Measurements from ENCODE around the gene MARCKS. TPM values are rescaled to one million over a fixed set of nuclear protein-coding genes. Genes with fewer than 3 reads are reported as not detected.

MARCKS gene
- polyA plus RNA-seq, 1 of the 3 experiments (the other 2 are of a cell fraction) = 61.4 TPM

DNA sequence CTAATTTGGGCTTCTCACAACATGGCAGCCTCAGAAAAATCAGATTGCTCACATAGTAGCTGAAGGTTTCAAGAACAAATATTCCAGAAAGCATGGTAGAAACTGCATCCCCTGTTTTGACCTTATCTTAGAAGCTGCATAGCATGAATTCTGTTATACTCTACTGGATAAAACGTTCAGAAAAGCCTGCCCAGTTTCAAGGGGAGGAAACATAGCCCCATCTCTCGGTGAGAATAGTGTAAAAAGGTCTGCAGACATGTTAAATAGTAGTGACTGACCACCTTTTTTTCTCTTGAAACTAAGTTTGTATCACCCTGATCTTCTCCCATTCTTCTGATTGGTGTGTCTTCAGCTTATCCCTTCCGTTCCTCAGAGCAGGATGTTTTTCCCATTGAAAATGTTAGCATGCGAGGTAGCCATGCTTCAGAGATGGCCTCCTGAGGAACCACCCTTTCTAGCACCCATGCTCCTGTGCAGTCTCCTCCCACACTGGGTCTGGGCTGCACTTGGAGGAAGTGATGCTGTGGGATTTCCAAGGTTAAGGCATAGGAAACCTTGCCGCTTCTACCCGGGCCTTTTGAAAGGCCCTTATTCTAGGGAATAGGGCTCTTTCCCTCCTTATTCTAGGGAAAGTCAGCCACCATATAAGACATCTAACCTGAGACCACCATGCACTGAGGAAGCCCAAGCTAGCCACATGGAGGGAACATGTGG lies 50.1 kb downstream of the MARCKS start:
- Histone ChIP-seq H3K9me3 (no peaks in the 10 kb centered on the region), H3K79me2 (ENCODE audit: insufficient read depth) (no peaks in the 10 kb centered on the region), H2AFZ (ENCODE audit: low read depth) (no peak overlapping the region), H3K4me1 (ENCODE audit: control insufficient read depth in 1 of 2, insufficient read depth in 2 of 2, low read depth in 1 of 2, low read length in 1 of 2) (peaks cover 0 to 2% of the 10 kb centered on the region in 2 experiments; a peak in 1 of 4 replicates), H3K4me2 (no peak overlapping the region), H3K27ac (ENCODE audit: low read depth in 2 of 2, low read length in 1 of 2) (no peak overlapping the region), H3K9me2 (no peaks in the 10 kb centered on the region), H3K9ac (no peak overlapping the region), H3K36me3 (replicated peaks in 1 of 2; ENCODE audit: control insufficient read depth in 1 of 2, insufficient read depth in 2 of 2, low read length in 1 of 2) (no peaks in the 10 kb centered on the region), H3F3A (replicated peaks; ENCODE audit: insufficient read depth) (no peaks in the 10 kb centered on the region), H3K27me3 (ENCODE audit: insufficient read depth) (no peaks in the 10 kb centered on the region), H4K20me1 (ENCODE audit: insufficient read depth) (no peaks in the 10 kb centered on the region), H3K4me3 (ENCODE audit: low read depth in 2 of 2, low read length in 1 of 2) (no peak overlapping the region)
- no peak for DNase-seq
- no peak for TF ChIP-seq FOXM1 (IDR thresholded peaks at IDR 0.05; ENCODE audit: low read depth)
- TF ChIP-seq, protein P1, sequence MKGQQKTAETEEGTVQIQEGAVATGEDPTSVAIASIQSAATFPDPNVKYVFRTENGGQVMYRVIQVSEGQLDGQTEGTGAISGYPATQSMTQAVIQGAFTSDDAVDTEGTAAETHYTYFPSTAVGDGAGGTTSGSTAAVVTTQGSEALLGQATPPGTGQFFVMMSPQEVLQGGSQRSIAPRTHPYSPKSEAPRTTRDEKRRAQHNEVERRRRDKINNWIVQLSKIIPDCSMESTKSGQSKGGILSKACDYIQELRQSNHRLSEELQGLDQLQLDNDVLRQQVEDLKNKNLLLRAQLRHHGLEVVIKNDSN (IDR thresholded peaks at IDR 0.05; ENCODE audit: borderline replicate concordance, low read depth) = no peak
- TF ChIP-seq FOXJ3 (CRISPR knock-in tag; IDR thresholded peaks at IDR 0.05) = no peak
- TF ChIP-seq RXRA (IDR thresholded peaks at IDR 0.05; ENCODE audit: borderline replicate concordance, low read depth) = no peak
- TF ChIP-seq, protein P2, sequence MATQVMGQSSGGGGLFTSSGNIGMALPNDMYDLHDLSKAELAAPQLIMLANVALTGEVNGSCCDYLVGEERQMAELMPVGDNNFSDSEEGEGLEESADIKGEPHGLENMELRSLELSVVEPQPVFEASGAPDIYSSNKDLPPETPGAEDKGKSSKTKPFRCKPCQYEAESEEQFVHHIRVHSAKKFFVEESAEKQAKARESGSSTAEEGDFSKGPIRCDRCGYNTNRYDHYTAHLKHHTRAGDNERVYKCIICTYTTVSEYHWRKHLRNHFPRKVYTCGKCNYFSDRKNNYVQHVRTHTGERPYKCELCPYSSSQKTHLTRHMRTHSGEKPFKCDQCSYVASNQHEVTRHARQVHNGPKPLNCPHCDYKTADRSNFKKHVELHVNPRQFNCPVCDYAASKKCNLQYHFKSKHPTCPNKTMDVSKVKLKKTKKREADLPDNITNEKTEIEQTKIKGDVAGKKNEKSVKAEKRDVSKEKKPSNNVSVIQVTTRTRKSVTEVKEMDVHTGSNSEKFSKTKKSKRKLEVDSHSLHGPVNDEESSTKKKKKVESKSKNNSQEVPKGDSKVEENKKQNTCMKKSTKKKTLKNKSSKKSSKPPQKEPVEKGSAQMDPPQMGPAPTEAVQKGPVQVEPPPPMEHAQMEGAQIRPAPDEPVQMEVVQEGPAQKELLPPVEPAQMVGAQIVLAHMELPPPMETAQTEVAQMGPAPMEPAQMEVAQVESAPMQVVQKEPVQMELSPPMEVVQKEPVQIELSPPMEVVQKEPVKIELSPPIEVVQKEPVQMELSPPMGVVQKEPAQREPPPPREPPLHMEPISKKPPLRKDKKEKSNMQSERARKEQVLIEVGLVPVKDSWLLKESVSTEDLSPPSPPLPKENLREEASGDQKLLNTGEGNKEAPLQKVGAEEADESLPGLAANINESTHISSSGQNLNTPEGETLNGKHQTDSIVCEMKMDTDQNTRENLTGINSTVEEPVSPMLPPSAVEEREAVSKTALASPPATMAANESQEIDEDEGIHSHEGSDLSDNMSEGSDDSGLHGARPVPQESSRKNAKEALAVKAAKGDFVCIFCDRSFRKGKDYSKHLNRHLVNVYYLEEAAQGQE (IDR thresholded peaks at IDR 0.05; ENCODE audit: low read depth, low read length) = no peak
- TF ChIP-seq, protein P3, sequence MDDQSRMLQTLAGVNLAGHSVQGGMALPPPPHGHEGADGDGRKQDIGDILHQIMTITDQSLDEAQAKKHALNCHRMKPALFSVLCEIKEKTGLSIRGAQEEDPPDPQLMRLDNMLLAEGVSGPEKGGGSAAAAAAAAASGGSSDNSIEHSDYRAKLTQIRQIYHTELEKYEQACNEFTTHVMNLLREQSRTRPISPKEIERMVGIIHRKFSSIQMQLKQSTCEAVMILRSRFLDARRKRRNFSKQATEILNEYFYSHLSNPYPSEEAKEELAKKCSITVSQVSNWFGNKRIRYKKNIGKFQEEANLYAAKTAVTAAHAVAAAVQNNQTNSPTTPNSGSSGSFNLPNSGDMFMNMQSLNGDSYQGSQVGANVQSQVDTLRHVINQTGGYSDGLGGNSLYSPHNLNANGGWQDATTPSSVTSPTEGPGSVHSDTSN (IDR thresholded peaks at IDR 0.05) = no peak
- TF ChIP-seq, protein P4, sequence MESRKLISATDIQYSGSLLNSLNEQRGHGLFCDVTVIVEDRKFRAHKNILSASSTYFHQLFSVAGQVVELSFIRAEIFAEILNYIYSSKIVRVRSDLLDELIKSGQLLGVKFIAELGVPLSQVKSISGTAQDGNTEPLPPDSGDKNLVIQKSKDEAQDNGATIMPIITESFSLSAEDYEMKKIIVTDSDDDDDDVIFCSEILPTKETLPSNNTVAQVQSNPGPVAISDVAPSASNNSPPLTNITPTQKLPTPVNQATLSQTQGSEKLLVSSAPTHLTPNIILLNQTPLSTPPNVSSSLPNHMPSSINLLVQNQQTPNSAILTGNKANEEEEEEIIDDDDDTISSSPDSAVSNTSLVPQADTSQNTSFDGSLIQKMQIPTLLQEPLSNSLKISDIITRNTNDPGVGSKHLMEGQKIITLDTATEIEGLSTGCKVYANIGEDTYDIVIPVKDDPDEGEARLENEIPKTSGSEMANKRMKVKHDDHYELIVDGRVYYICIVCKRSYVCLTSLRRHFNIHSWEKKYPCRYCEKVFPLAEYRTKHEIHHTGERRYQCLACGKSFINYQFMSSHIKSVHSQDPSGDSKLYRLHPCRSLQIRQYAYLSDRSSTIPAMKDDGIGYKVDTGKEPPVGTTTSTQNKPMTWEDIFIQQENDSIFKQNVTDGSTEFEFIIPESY (IDR thresholded peaks at IDR 0.05; ENCODE audit: borderline replicate concordance, low read depth) = no peak
- no peak for TF ChIP-seq ELF1 (IDR thresholded peaks at IDR 0.05)
- CTCF ChIA-PET = interaction anchor here (0.9 to 2.9 kb wide), 6 partner anchors 12 to 1571 kb away, joined by 3 to 18 read pairs (median 4); no protein-coding TSS in a partner anchor
- WGBS (ENCODE audit: low lambda C conversion rate) = 86% methylated on average over 6 of the region's 6 CpGs
- POLR2A ChIA-PET = no interaction called here

All from SK-N-SH (cell line).